ENCODE results near the gene FUZ.

FUZ gene

GRCh38 chr19:49812997-49813861 is at the start of gene FUZ:
TSS of gene FUZ (minus strand) at chr19:49813292. CDS start at chr19:49813106, 186 bp downstream.
- no peaks in the 10 kb centered on the region for H3K9me3 ChIP-seq (ENCODE audit: low read length)
- no peaks in the 10 kb centered on the region for H4K20me1 ChIP-seq (ENCODE audit: insufficient read depth, low read length)
- no peaks in the 10 kb centered on the region; the same call in 1 of the 2 replicates for H3K79me2 ChIP-seq (ENCODE audit: insufficient read depth, low read length)
- H3K9me2 ChIP-seq (ENCODE audit: low read depth, low read length), result no peaks in the 10 kb centered on the region
- H3K4me2 ChIP-seq (ENCODE audit: low read length), result peak within 1 kb of the TSS; percentile 70
- peak within 1 kb of the TSS; percentile 71 for H3K4me3 ChIP-seq (ENCODE audit: low read depth, low read length, poor library complexity, severe bottlenecking)
- peak within 1 kb of the TSS; percentile 85 for H3K27ac ChIP-seq (ENCODE audit: low read depth, low read length, poor library complexity, severe bottlenecking)
- H3K4me1 ChIP-seq (ENCODE audit: insufficient read depth, low read length, severe bottlenecking), result peaks cover 60% of the 10 kb centered on the region
- no peaks in the 10 kb centered on the region for H3K27me3 ChIP-seq (ENCODE audit: insufficient read depth, low read length)
- H3F3A ChIP-seq (ENCODE audit: insufficient read depth, low read length), result peaks cover 10% of the 10 kb centered on the region
- H3K9ac ChIP-seq (ENCODE audit: low read length), result peak within 1 kb of the TSS; percentile 71
- H2AFZ ChIP-seq (ENCODE audit: low read length), result peak within 1 kb of the TSS; percentile 62
- TF ChIP-seq EZH2 (IDR thresholded peaks at IDR 0.05; ENCODE audit: borderline replicate concordance, low read length), result no peak
- TF ChIP-seq, protein P1, sequence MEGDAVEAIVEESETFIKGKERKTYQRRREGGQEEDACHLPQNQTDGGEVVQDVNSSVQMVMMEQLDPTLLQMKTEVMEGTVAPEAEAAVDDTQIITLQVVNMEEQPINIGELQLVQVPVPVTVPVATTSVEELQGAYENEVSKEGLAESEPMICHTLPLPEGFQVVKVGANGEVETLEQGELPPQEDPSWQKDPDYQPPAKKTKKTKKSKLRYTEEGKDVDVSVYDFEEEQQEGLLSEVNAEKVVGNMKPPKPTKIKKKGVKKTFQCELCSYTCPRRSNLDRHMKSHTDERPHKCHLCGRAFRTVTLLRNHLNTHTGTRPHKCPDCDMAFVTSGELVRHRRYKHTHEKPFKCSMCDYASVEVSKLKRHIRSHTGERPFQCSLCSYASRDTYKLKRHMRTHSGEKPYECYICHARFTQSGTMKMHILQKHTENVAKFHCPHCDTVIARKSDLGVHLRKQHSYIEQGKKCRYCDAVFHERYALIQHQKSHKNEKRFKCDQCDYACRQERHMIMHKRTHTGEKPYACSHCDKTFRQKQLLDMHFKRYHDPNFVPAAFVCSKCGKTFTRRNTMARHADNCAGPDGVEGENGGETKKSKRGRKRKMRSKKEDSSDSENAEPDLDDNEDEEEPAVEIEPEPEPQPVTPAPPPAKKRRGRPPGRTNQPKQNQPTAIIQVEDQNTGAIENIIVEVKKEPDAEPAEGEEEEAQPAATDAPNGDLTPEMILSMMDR (IDR thresholded peaks at IDR 0.05; ENCODE audit: low read length), result peak; percentile 57
- peaks cover 2% of the 10 kb centered on the region; the same call in 1 of the 2 replicates for H3K36me3 ChIP-seq (ENCODE audit: insufficient read depth, low read length)

DNA sequence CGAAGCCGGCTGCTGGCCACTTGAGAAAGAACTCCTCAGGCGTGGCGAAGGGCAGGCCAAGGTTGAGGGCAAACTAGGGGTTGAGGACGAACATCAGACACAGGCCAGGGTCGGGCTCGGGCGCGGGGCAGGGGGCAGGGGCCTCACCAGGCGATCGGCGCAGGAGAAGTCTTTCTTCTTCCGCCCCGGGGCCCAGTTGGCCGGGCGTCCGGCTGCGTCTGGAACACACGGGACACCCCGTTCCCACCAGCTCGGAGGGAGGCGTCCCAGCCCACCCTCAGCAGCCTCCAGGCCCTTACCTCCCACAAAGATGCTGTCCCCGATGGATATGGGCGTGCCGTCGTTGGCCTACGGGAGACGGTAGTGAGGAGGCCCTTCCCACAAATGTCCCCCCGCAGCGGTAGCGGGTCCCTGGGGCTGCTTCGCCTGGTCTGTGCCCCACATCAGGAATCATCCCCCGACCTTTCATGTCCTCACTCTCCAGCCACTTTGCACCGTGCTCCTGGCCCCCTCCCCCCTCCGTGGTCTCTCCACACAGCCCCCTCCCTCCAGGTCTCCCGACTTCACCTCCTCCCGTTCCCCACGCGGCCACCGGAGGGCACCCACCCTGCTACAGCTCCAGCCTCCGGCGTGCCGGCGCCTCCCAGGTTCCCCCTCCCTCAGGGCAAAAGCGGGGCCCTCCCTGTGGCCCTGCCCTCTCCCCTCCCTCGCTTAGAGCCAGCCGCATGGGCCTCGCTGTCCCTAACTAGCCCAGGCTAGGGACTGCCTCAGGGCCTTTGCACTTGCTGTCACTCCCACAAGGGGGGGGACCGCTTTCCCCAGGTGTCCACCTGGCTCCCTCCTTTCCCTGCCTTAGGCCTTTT is 49.5 kb upstream of the FUZ start:
- no peaks in the 10 kb centered on the region for H3K9me3 ChIP-seq (ENCODE audit: low read length)
- H3K4me1 ChIP-seq (ENCODE audit: insufficient read depth, low read length, severe bottlenecking), result peaks cover 39% of the 10 kb centered on the region
- H2AFZ ChIP-seq (ENCODE audit: low read length), result no peak overlapping the region
- H3F3A ChIP-seq (ENCODE audit: insufficient read depth, low read length), result no peaks in the 10 kb centered on the region
- H3K9ac ChIP-seq (ENCODE audit: low read length), result no peak overlapping the region
- no peaks in the 10 kb centered on the region for H4K20me1 ChIP-seq (ENCODE audit: insufficient read depth, low read length)
- peak overlapping the region; percentile 26 for H3K27ac ChIP-seq (ENCODE audit: low read depth, low read length, poor library complexity, severe bottlenecking)
- no peak overlapping the region for H3K4me3 ChIP-seq (ENCODE audit: low read depth, low read length, poor library complexity, severe bottlenecking)
- peaks cover 8% of the 10 kb centered on the region; the same call in 1 of the 2 replicates for H3K79me2 ChIP-seq (ENCODE audit: insufficient read depth, low read length)
- no peak for TF ChIP-seq EZH2 (IDR thresholded peaks at IDR 0.05; ENCODE audit: borderline replicate concordance, low read length)
- TF ChIP-seq, protein P1 (IDR thresholded peaks at IDR 0.05; ENCODE audit: low read length), result peak; percentile 41; the same call in 1 of the 2 replicates
- H3K9me2 ChIP-seq (ENCODE audit: low read depth, low read length), result no peaks in the 10 kb centered on the region
- H3K4me2 ChIP-seq (ENCODE audit: low read length), result no peak overlapping the region
- H3K27me3 ChIP-seq (ENCODE audit: insufficient read depth, low read length), result no peaks in the 10 kb centered on the region
- H3K36me3 ChIP-seq (ENCODE audit: insufficient read depth, low read length), result peaks cover 68% of the 10 kb centered on the region

- H3K9me3 ChIP-seq (ENCODE audit: low read length), result no peaks in the 10 kb centered on the region
- peaks cover 8% of the 10 kb centered on the region; the same call in 1 of the 2 replicates for H3K79me2 ChIP-seq (ENCODE audit: insufficient read depth, low read length)
- H3K27me3 ChIP-seq (ENCODE audit: insufficient read depth, low read length), result no peaks in the 10 kb centered on the region
- H3K4me2 ChIP-seq (ENCODE audit: low read length), result no peak overlapping the region; the same call in 1 of the 2 replicates
- H4K20me1 ChIP-seq (ENCODE audit: insufficient read depth, low read length), result no peaks in the 10 kb centered on the region
- no peaks in the 10 kb centered on the region for H3K9me2 ChIP-seq (ENCODE audit: low read depth, low read length)
- H3K27ac ChIP-seq (ENCODE audit: low read depth, low read length, poor library complexity, severe bottlenecking), result peak overlapping the region; percentile 43
- H3K4me3 ChIP-seq (ENCODE audit: low read depth, low read length, poor library complexity, severe bottlenecking), result no peak overlapping the region
- TF ChIP-seq EZH2 (IDR thresholded peaks at IDR 0.05; ENCODE audit: borderline replicate concordance, low read length), result no peak
- TF ChIP-seq, protein P1 (IDR thresholded peaks at IDR 0.05; ENCODE audit: low read length), result no peak
- H3K4me1 ChIP-seq (ENCODE audit: insufficient read depth, low read length, severe bottlenecking), result peaks cover 42% of the 10 kb centered on the region
- H3K36me3 ChIP-seq (ENCODE audit: insufficient read depth, low read length), result peaks cover 77% of the 10 kb centered on the region
- no peak overlapping the region for H2AFZ ChIP-seq (ENCODE audit: low read length)
- H3F3A ChIP-seq (ENCODE audit: insufficient read depth, low read length), result no peaks in the 10 kb centered on the region
- H3K9ac ChIP-seq (ENCODE audit: low read length), result no peak overlapping the region
Observed at GRCh38 chr19:49861541-49862378, 48.7 kb upstream of the FUZ start.

All from OCI-LY1 (cell line).